Endothelial cell of umbilical vein (primary cell): ENCODE measurements around the gene CNTRL. TPM values are rescaled to one million over a fixed set of nuclear protein-coding genes. Genes with fewer than 3 reads are reported as not detected.

Source experiments
- BruUV-seq: library from RNA; stranded (reverse); fragments of 400-500 nt; replicated peaks from 2 replicates; lab custom pipeline; 2021; lab: Mats Ljungman, UMichigan
- CTCF ChIA-PET: fragments of 300-600, 350-600 bp; sonication (Branson Sonifier 250); formaldehyde crosslinking; loops from one replicate; lab custom pipeline; 2021; ENCODE audit warnings: antibody characterized with exemption, inconsistent platforms; lab: Charles Lee
- POLR2A ChIA-PET: fragments of 300-600, 350-600 bp; sonication (Branson Sonifier 250); formaldehyde crosslinking; loops from one replicate; lab custom pipeline; 2021; ENCODE audit warnings: antibody characterized with exemption, inconsistent platforms; lab: Charles Lee
- DNase-seq: peaks from one replicate; pipeline ENCODE4 v3.0.0-alpha.2; 2011; ENCODE audit warnings: low read depth, low spot score
- FAIRE-seq: peaks from 2 replicates; lab custom pipeline; 2011; peaks lifted over from hg19 to GRCh38; lab: Jason Lieb, UNC
- H2AFZ ChIP-seq: 2 replicates; pipeline ENCODE4 v1.6.0; 2012; ENCODE audit warnings: low read depth, low read length, control low read depth, inconsistent platforms
- H3K27ac ChIP-seq: 2 replicates; pipeline ENCODE4 v1.5.1; 2011; ENCODE audit warnings: low read depth, mild to moderate bottlenecking, control low read depth, low read length, moderate library complexity; ENCODE audit not compliant: insufficient read depth
- H3K27me3 ChIP-seq, 2 experiments: 2 replicates each; pipeline versions ENCODE4 v1.6.0 to v1.6.1; 2011; ENCODE audit warnings: low read length in 2 of 2, mixed read lengths in 1 of 2; ENCODE audit not compliant: control insufficient read depth in 2 of 2, insufficient read depth in 2 of 2
- H3K36me3 ChIP-seq, 2 experiments: 2 replicates in 1 of 2; 3 replicates in 1 of 2; pipeline ENCODE4 v1.5.1; 2011; ENCODE audit warnings: low read length in 2 of 2, mild to moderate bottlenecking in 1 of 2, moderate library complexity in 1 of 2; ENCODE audit not compliant: control insufficient read depth in 2 of 2, insufficient read depth in 2 of 2; ENCODE audit errors: extremely low read depth in 1 of 2
- H3K4me1 ChIP-seq: 3 replicates; pipeline ENCODE4 v1.5.1; 2011; ENCODE audit warnings: mild to moderate bottlenecking, low read length; ENCODE audit not compliant: control insufficient read depth, insufficient read depth; ENCODE audit errors: extremely low read depth
- H3K4me2 ChIP-seq: 2 replicates; pipeline ENCODE4 v1.6.1; 2011; ENCODE audit warnings: low read length, control low read depth, mixed read lengths; ENCODE audit not compliant: insufficient read depth
- H3K4me3 ChIP-seq, 3 experiments: fragments of 200-600 bp in 1 of 3; sonication (generic), shearing (Covaris generic) in 1 of 3; replicated peaks in 1 of 3; 2 replicates each; pipeline ENCODE4 v1.5.1; 2011 to 2016; ENCODE audit warnings: control low read depth in 3 of 3, low read length in 3 of 3, mild to moderate bottlenecking in 2 of 3, inconsistent platforms in 1 of 3, low read depth in 1 of 3, moderate library complexity in 1 of 3; ENCODE audit not compliant: insufficient read depth in 1 of 3
- H3K79me2 ChIP-seq: 2 replicates; pipeline ENCODE4 v1.6.0; 2012; ENCODE audit warnings: low read length, inconsistent platforms; ENCODE audit not compliant: control insufficient read depth, insufficient read depth
- H3K9ac ChIP-seq: replicated peaks from 2 replicates; pipeline ENCODE3; 2011; ENCODE audit warnings: low read length, control low read depth; ENCODE audit not compliant: insufficient read depth; ENCODE audit errors: extremely low read depth
- H3K9me1 ChIP-seq: replicated peaks from 3 replicates; pipeline ENCODE4 v1.6.0; 2011; ENCODE audit warnings: mild to moderate bottlenecking, low read length; ENCODE audit not compliant: control insufficient read depth, insufficient read depth; ENCODE audit errors: extremely low read depth
- H3K9me3 ChIP-seq: replicated peaks from 2 replicates; pipeline ENCODE4 v1.5.1; 2012; ENCODE audit warnings: low read length, inconsistent platforms; ENCODE audit not compliant: control insufficient read depth, insufficient read depth
- H4K20me1 ChIP-seq: replicated peaks from 2 replicates; pipeline ENCODE3; 2011; ENCODE audit warnings: mild to moderate bottlenecking, low read length; ENCODE audit not compliant: control insufficient read depth, insufficient read depth; ENCODE audit errors: extremely low read depth
- EZH2 ChIP-seq: IDR thresholded peaks from 2 replicates; pipeline ENCODE4 v1.6.1; 2012; ENCODE audit warnings: borderline replicate concordance, low read depth, mild to moderate bottlenecking, moderate library complexity, low read length, inconsistent platforms; ENCODE audit not compliant: severe bottlenecking
- FOS ChIP-seq: IDR thresholded peaks from 2 replicates; pipeline ENCODE4 v1.6.1; 2011; ENCODE audit warnings: mild to moderate bottlenecking, low read length, moderate library complexity, borderline replicate concordance; ENCODE audit not compliant: insufficient read depth
- GATA2 ChIP-seq: IDR thresholded peaks from 2 replicates; pipeline ENCODE4 v1.7.0; 2011; ENCODE audit warnings: low read depth, mild to moderate bottlenecking, moderate library complexity, mixed read lengths, low read length; ENCODE audit not compliant: insufficient read length, insufficient read depth
- JUN ChIP-seq: IDR thresholded peaks from 2 replicates; pipeline ENCODE4 v1.6.1; 2011; ENCODE audit warnings: borderline replicate concordance, low read depth; ENCODE audit not compliant: insufficient read length, insufficient read depth
- MYC ChIP-seq: IDR thresholded peaks from one replicate; pipeline ENCODE4 v1.6.1; 2011; ENCODE audit warnings: mild to moderate bottlenecking, low read depth, low read length
- POLR2A ChIP-seq: IDR thresholded peaks from 2 replicates; pipeline ENCODE4 v1.6.1; 2012; ENCODE audit warnings: low read depth, mild to moderate bottlenecking, control low read depth, low read length
- POLR2AphosphoS5 ChIP-seq: IDR thresholded peaks from 2 replicates; pipeline ENCODE4 v1.6.1; 2012; ENCODE audit warnings: low read depth, mild to moderate bottlenecking, control low read depth, low read length, moderate library complexity; ENCODE audit not compliant: insufficient read depth
- dilution Hi-C: fragments of 300-500 bp; cut with MboI; formaldehyde crosslinking; loops from one replicate; pipeline ENCODE4 v1.15.0; 2019; ENCODE audit warnings: low sequenced_read_pairs; ENCODE audit not compliant: extremely low pct_ligation_motif_present
- intact Hi-C: fragments of 100-400 bp; cut with micrococcal nuclease; formaldehyde crosslinking; loops from one replicate; pipeline ENCODE4 v1.10.0; 2022
- polyA plus RNA-seq, 4 experiments: library from polyadenylated mRNA; depleted of rRNA in 3 of 4; stranded (reverse) in 3 of 4; unstranded in 1 of 4; fragments of >200 nt; gene quantifications; 2 replicates each; pipeline versions ENCODE4 v1.2.1 to v1.2.3, GENCODE V29; 2011 to 2012; ENCODE audit warnings: missing spikeins in 1 of 4
- total RNA-seq: library from RNA; stranded (reverse); gene quantifications from 2 replicates; pipeline ENCODE4 v1.2.3, GENCODE V29; 2021
- TF ChIP-seq, protein P1 (sequence below), 2 donors: IDR thresholded peaks; 1 replicate in 1 of 2; 2 replicates in 1 of 2; pipeline ENCODE4 v1.5.1; 2011; ENCODE audit warnings: low read length in 2 of 2, mild to moderate bottlenecking in 2 of 2, moderate library complexity in 2 of 2, control low read depth in 1 of 2, inconsistent platforms in 1 of 2, low read depth in 1 of 2; ENCODE audit not compliant: insufficient read depth in 1 of 2; ENCODE audit errors: extremely low read depth in 1 of 2
- TF ChIP-seq, protein P2 (sequence below): IDR thresholded peaks from 2 replicates; pipeline ENCODE4 v1.6.1; 2011; ENCODE audit not compliant: insufficient read depth, insufficient read length

The CNTRL gene
- total and polyA plus RNA-seq, 2 donors (not counting 3 experiments of a cell fraction or from before 2014, with no cell fraction given): 6.1 to 21.8 TPM

- FAIRE-seq (no peak), DNase-seq (no peak)
- Histone ChIP-seq H3K4me3 (no peak overlapping the region), H3K79me2 (no peaks in the 10 kb centered on the region), H4K20me1 (no peaks in the 10 kb centered on the region), H3K36me3 (no peaks in the 10 kb centered on the region), H3K27me3 (no peaks in the 10 kb centered on the region), H3K4me1 (no peaks in the 10 kb centered on the region), H3K27ac (no peak overlapping the region), H3K9ac (no peak overlapping the region), H2AFZ (no peak overlapping the region), H3K9me3 (no peaks in the 10 kb centered on the region), H3K9me1 (no peaks in the 10 kb centered on the region), H3K4me2 (no peak overlapping the region)
- dilution Hi-C loops: no loop called here
- BruUV-seq: no TSS peak
- ChIA-PET POLR2A (no interaction called here), CTCF (interaction anchor here (0.6 to 1.4 kb wide), 3 partner anchors 12 to 355 kb away, joined by 3 read pairs; no protein-coding TSS in a partner anchor)
- TF ChIP-seq EZH2 (no peak), FOS (no peak), GATA2 (no peak), MYC (no peak), POLR2AphosphoS5 (no peak), JUN (no peak), POLR2A (no peak)
- TF ChIP-seq, protein P1, sequence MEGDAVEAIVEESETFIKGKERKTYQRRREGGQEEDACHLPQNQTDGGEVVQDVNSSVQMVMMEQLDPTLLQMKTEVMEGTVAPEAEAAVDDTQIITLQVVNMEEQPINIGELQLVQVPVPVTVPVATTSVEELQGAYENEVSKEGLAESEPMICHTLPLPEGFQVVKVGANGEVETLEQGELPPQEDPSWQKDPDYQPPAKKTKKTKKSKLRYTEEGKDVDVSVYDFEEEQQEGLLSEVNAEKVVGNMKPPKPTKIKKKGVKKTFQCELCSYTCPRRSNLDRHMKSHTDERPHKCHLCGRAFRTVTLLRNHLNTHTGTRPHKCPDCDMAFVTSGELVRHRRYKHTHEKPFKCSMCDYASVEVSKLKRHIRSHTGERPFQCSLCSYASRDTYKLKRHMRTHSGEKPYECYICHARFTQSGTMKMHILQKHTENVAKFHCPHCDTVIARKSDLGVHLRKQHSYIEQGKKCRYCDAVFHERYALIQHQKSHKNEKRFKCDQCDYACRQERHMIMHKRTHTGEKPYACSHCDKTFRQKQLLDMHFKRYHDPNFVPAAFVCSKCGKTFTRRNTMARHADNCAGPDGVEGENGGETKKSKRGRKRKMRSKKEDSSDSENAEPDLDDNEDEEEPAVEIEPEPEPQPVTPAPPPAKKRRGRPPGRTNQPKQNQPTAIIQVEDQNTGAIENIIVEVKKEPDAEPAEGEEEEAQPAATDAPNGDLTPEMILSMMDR (IDR thresholded peaks at IDR 0.05; ENCODE audit: extremely low read depth in 1 of 2, insufficient read depth in 1 of 2, low read depth in 1 of 2, low read length in 2 of 2): no peak
- TF ChIP-seq, protein P2, sequence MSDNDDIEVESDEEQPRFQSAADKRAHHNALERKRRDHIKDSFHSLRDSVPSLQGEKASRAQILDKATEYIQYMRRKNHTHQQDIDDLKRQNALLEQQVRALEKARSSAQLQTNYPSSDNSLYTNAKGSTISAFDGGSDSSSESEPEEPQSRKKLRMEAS: no peak
- intact Hi-C loops: no loop called here
These were observed 36.4 kb upstream of the CNTRL start for GRCh38 chr9:121038362-121038761.
